Fibroblast of mammary gland (primary cell): Measurements from ENCODE around the gene LPO.

Source experiments
- DNase-seq: peaks from one replicate; pipeline ENCODE4 v3.0.0-alpha.2; 2010; ENCODE audit warnings: low read depth
- H3K4me3 ChIP-seq: 2 replicates; pipeline ENCODE4 v1.5.1; 2011; ENCODE audit warnings: low read depth, mild to moderate bottlenecking, low read length, moderate library complexity; ENCODE audit not compliant: control insufficient read depth
- CTCF ChIP-seq: conservative IDR thresholded peaks from 2 replicates; pipeline ENCODE4 v1.5.1; 2011; ENCODE audit warnings: low read depth, low read length, inconsistent platforms; ENCODE audit not compliant: control insufficient read depth, insufficient read depth

Gene LPO

GRCh38 chr17:58234512-58234911, 3.9 kb upstream of the LPO start:
- TF ChIP-seq CTCF, result no peak
- H3K4me3 ChIP-seq, result no peak overlapping the region
- DNase-seq, result no peak

GRCh38 chr17:58235821-58236220, 2.6 kb upstream of the LPO start:
- TF ChIP-seq CTCF, result no peak
- H3K4me3 ChIP-seq, result no peak overlapping the region
- no peak for DNase-seq

- no peak for TF ChIP-seq CTCF
- H3K4me3 ChIP-seq, result no peak overlapping the region
- DNase-seq, result no peak
Measured at GRCh38 chr17:58236394-58236793, 2.0 kb upstream of the LPO start.

DNA sequence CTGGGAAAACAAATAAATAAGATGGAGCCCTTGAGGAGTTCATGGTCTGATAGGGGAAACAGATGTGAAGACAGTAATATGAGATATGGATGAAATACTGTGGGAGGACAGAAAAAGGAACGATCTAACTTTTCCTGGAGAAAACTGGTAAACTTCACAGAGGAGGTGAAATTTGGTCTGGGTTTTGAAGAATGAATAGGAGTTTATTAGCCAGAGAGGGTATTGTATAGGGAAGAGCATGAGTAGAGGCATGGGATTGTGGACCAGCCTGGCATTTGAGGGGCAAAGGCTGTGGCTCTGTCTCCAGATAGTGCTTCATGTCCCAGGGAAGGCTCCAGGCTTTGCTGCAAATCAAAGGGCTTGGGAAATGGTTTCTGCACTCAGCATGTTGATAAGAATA, 1.6 kb downstream of the LPO start:
- no peak for TF ChIP-seq CTCF
- no peak overlapping the region for H3K4me3 ChIP-seq
- DNase-seq, result no peak

GRCh38 chr17:58242171-58242784, 3.9 kb downstream of the LPO start:
- no peak for DNase-seq
- no peak overlapping the region for H3K4me3 ChIP-seq
- no peak for TF ChIP-seq CTCF

GRCh38 chr17:58244963-58245362, 6.6 kb downstream of the LPO start:
- TF ChIP-seq CTCF, result no peak
- H3K4me3 ChIP-seq, result no peak overlapping the region
- no peak for DNase-seq
